HEK293 (cell line): ENCODE measurements around the gene NCKAP5L.

Experiments used
- CTCF ChIP-seq: fragments of 450-650 bp; formaldehyde crosslinking; IDR thresholded peaks from 2 replicates; pipeline ENCODE4 v1.5.1; 2016; ENCODE audit warnings: missing biosample characterization, missing genetic modification characterization
- ZNF112 ChIP-seq: fragments of 450-650 bp; formaldehyde crosslinking; IDR thresholded peaks from 2 replicates; pipeline ENCODE4 v1.5.0; 2017; ENCODE audit warnings: missing biosample characterization, missing genetic modification characterization

GRCh38 chr12:49806321-49806813 lies 21.8 kb downstream of the NCKAP5L start:
- TF ChIP-seq ZNF112: no peak
- no peak for TF ChIP-seq CTCF
